Effector CD8-positive, alpha-beta T cell (primary cell): Measurements from ENCODE around the gene SH3BP4.

Experiments
- DNase-seq: peaks from one replicate; lab custom pipeline; 2025; lab: John Stamatoyannopoulos, UW

SH3BP4 gene

DNA sequence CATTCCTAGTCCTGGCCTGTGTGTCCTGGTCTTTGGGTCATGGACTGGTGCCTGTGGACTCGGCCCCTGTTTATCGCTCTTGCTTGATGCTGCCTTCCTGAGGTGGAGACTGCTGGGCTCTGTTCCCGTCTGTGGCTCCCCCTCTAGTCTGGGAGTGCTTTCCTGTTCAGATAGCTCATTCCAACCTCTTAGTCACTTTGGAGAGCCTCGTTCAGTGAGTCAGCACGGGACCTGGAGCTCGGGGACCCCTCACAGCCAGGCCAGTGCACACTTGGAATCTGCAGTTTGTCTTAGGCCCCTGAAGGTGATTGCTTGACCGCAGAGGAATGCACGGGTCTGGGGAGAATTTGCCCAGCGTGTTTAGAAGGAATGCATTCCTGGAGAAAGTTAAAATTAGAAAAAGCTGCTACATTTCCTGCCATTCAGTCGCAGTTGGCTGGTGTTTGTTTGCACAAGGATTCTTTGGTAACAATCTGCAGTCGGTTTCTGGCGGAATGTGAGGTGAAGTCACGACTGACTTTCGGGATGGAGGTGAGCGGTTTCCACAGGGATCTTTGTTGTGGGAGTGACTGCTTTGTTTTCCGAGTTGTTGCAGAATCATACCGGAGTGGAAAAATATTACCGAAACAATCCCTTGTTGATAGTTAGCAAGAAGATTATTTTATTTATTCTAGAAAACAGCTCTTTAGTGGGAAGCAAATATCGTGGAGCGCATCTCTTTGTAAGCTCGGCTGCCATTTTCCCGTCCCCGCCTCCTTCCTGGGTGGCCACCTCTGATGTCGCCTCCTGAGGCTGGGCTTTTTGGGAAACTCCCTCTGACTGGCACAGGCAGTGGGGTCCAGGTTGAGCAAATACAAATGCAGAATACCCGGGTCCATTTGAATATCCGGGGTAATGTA lies 29.6 kb downstream of the SH3BP4 start:
- no peak for DNase-seq

- no peak for DNase-seq
These were observed 30.4 kb downstream of the SH3BP4 start for GRCh38 chr2:234982096-234982834.

DNA sequence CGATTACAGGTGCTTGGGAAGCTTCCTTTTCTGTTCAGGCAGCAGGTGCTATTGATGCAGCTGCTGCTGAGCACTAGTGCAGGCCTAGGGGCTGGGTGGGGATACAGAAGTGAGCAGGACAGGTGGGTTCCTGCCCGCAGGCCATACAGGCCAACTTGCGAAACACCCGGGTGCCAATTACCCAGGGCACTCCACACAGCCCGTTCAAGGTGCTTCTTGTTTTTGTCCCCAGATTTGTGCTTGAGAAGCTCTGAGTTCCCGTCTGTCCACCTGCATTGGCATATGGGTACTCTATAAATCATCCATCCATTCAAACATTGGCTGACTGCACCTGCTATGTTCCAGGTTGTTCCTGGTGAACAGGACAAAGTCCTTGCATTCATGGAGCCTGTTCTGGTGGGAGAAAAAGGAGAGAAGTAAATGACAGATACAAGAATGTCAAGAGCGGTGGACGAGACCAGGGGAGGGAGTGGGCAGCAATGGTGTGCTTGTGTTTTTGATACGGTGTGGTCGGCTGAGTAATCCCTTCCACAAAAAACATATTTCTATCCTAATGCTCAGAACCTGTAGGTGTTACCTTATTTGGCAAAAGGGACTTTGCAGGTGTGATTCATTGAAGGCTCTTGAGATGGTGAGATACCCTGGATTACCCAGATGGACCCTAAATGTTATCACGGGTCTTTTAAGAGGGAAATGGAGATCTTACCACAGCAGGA lies 31.4 kb downstream of the SH3BP4 start:
- DNase-seq, result no peak

DNA sequence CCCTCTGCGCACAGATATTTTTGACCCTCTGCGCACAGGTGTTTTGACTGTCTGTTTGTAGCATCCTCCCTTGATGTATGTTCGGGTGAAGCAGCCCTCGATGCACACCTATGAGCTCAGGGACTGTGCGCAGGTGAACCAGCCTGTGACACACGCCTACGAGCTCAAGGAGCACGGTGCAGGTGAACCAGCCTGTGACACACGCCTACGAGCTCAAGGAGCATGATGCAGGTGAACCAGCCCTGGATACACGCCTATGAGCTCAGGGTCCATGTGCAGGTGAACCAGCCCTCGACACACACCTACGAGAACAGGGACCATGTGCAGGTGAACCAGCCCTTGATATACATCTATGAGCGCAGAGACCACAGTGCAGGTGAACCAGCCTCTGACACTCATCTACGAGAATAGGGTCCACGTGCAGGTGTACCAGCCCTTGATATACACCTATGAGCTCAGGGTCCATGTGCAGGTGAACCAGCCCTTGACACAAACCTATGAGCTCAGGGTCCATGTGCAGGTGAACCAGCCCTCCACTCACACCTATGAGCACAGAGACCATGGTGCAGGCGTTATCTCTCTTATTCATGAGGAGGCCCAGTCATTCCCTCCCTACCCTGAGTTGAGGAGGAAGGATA lies 33.9 kb downstream of the SH3BP4 start:
- DNase-seq, result no peak

DNA sequence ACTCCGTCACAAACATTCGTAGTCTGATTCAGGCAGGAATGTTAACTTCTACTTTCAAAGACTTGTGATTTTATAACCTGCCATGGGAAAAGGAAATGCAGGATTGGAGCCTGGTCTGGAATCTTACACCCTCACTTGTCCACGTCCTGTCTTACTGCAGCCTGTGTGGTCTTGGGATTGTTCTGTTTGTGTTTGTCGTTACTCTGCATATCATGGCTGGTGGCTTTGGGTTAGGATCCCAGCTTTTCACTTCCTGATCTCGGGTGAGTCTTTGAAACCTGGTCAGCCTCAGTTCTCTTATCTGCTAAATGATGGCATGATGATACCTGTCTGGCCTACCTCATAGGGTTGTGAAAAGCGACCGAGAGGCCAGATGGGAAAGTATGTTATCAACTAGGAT lies 34.6 kb downstream of the SH3BP4 start:
- no peak for DNase-seq

DNA sequence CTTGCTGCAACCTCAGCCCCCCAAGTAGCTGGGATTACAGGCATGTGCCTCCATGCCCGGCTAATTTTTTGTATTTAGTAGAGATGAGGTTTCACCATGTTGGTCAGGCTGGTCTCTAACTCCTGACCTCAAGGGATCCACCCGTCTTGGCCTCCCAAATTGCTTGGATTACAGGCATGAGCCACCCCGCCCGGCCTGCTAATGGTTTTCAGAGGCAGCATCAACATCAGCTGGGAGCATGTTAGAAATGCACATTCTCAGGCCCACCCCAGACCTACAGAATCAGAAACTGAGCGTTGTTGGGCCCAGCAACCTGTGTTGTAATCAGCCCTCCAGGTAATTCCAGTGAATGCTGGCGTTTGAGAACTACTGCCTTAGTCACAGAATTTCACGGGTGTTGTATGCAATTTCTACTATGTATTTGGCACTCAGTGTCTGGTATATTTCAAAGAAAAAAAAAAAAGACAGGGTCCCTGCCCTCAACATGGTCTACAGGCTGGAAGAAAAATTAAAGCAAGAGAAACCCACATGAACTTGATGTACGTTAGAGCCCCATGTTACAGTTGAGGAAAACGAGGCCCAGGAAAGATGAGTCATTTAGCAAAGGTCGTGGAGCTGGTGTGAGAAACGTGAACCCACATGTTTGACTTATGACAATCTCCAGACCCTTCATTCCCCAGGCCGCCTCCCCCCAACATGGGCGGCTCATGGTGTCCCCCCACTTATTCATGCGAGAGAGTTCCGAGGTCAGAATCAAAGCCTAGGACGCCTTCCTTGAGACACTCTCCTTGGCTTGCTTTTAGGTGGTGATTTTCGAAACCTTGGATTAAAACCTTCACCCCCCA lies 35.3 kb downstream of the SH3BP4 start:
- DNase-seq, result no peak

DNA sequence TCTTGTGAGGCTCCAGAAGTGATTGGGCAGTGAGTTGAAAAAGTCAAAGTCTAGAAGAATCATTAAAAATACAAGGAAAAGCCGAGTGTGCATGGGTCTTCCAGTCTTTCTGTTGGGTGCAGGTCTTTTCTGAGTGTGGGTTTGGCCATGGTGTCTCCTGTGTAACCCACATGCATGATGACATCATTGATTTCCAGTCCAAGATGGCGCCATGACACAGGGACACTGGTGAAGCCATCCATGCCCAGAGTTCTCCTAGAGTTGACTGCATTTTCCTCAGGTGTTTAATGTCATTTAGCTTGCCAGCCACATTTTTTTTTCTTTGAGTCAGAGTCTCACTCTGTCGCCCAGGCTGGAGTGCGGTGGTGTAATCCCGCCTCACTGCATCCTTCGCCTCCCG lies 35.9 kb downstream of the SH3BP4 start:
- DNase-seq, result no peak

DNA sequence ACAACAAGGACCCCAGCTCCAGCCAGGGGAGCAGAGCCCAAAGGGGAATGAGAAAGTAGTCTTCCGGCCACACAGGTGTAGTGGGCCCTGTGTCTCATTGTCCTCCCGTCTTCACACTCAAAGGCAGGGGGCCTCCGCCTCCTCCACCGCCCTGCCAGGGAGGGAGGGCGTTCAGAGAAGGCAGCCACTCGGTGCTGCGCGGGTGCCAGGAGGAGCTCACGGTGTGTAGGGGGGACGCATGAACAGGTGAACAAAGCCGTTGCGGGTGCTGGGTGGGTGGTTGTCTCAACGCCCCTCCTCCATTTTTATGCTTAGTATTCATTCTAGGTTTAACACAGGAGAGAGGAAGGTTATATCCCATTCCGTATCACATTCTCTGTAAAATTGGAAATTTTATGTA lies 36.7 kb downstream of the SH3BP4 start:
- DNase-seq, result no peak

DNA sequence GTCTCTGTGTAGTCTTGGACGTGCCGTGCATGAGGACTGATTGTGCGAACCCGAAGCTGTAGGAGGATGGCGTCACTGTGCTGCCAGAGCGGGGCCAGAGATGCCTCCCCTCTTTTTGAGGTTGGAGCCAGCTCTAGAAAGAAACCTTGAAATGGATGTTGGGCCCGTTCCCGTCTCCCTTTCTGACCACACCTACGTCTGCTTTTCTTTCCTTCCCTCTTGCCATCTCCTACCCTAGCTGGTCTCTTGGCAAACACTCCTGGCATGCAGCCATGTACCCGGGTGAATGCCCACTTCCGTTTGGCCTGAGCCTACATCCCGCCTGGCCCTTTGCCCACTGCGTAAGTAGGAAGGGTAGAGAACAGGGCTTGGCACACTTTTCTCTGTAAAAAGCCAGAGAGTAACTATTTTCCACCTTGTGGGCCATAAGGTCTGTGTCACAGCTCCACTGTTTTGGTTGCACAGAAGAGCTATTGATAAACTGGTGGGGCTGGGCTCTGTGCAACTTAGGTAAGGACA lies 37.4 kb downstream of the SH3BP4 start:
- no peak for DNase-seq

GRCh38 chr2:234990300-234990699 lies 38.5 kb downstream of the SH3BP4 start:
- no peak for DNase-seq

- no peak for DNase-seq
These were observed 39.5 kb downstream of the SH3BP4 start for GRCh38 chr2:234991290-234991689.

DNA sequence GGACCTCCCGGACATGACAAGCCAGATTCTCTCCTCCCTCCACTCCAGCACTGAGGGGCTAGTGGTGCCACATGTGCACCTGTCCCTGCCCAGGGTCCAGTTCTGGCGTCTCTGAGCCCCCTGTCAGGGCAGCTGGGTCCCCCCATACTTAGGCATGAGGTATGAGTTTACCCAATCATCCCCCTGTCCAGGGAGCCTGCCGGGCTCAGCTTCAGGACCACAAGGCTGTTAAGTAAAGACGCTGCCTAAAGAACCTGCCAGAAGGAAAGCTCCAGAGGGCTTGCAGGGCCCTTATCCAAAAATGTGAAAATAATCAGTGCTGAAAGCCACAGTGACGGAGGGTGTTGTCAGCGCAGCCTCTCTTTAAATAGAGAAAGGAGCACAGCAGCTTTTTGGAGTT lies 40.0 kb downstream of the SH3BP4 start:
- DNase-seq, result no peak

- no peak for DNase-seq
These were observed 40.4 kb downstream of the SH3BP4 start for GRCh38 chr2:234992196-234992595.

GRCh38 chr2:234992624-234993349 lies 41.0 kb downstream of the SH3BP4 start:
- DNase-seq, result no peak

- DNase-seq, result no peak
These were observed 41.7 kb downstream of the SH3BP4 start for GRCh38 chr2:234993541-234993981.

GRCh38 chr2:234994438-234995321 lies 42.9 kb downstream of the SH3BP4 start:
- no peak for DNase-seq

- no peak for DNase-seq
These were observed 43.7 kb downstream of the SH3BP4 start for GRCh38 chr2:234995332-234996068.
